Caco-2 (cell line): ENCODE data around the gene ST6GALNAC1. TPM values are rescaled to one million over a fixed set of nuclear protein-coding genes. Genes with fewer than 3 reads are reported as not detected.
A peak's percentile ranks its signal among the peaks of the same experiment; 100 is the strongest.

ENCODE experiments used
- BruUV-seq: library from RNA; stranded (reverse); fragments of 400-500 nt; replicated peaks from 2 replicates; lab custom pipeline; 2021; lab: Mats Ljungman, UMichigan
- CTCF ChIA-PET: fragments of 300-600 bp; sonication (Branson Sonifier 250); formaldehyde crosslinking; loops from one replicate; lab custom pipeline; 2022; ENCODE audit warnings: antibody characterized with exemption; lab: Charles Lee
- POLR2A ChIA-PET: fragments of 300-600 bp; sonication (Branson Sonifier 250); formaldehyde crosslinking; loops from one replicate; lab custom pipeline; 2022; ENCODE audit warnings: antibody characterized with exemption; lab: Charles Lee
- DNase-seq, 2 experiments: peaks; one replicate each; pipeline versions ENCODE4 v3.0.0 to v3.0.0-alpha.2; 2020 to 2022
- H3K27me3 ChIP-seq: replicated peaks from 2 replicates; pipeline ENCODE4 v1.6.0; 2011; ENCODE audit warnings: low read length; ENCODE audit not compliant: control insufficient read depth, insufficient read depth
- H3K36me3 ChIP-seq: 2 replicates; pipeline ENCODE4 v1.5.1; 2011; ENCODE audit warnings: low read length; ENCODE audit not compliant: control insufficient read depth, insufficient read depth
- H3K4me1 ChIP-seq: fragments of 250-450 bp; sonication (Bioruptor Pico); 2 replicates; pipeline ENCODE4 v1.5.1; 2020; ENCODE audit warnings: mild to moderate bottlenecking
- H3K4me3 ChIP-seq: 2 replicates; pipeline ENCODE4 v1.5.1; 2011; ENCODE audit warnings: low read depth, mild to moderate bottlenecking, control low read depth, low read length
- H3K9me3 ChIP-seq: fragments of 250-450 bp; sonication (Bioruptor Pico); 2 replicates; pipeline ENCODE4 v1.5.1; 2020; ENCODE audit warnings: mild to moderate bottlenecking, moderate library complexity
- H3K27ac Mint-ChIP-seq: one replicate; pipeline ENCODE4 v1.8.0; 2022; ENCODE audit warnings: mixed read lengths; ENCODE audit not compliant: unreplicated experiment
- H3K27me3 Mint-ChIP-seq: one replicate; pipeline ENCODE4 v1.8.0; 2022; ENCODE audit warnings: mixed read lengths; ENCODE audit not compliant: insufficient read depth, unreplicated experiment
- H3K36me3 Mint-ChIP-seq: one replicate; pipeline ENCODE4 v1.8.0; 2022; ENCODE audit warnings: mild to moderate bottlenecking, mixed read lengths; ENCODE audit not compliant: insufficient read depth, unreplicated experiment
- H3K4me1 Mint-ChIP-seq: one replicate; pipeline ENCODE4 v1.8.0; 2022; ENCODE audit warnings: low read depth, mixed read lengths; ENCODE audit not compliant: unreplicated experiment
- H3K4me3 Mint-ChIP-seq: one replicate; pipeline ENCODE4 v1.8.0; 2022; ENCODE audit warnings: mild to moderate bottlenecking, moderate library complexity, mixed read lengths; ENCODE audit not compliant: unreplicated experiment
- H3K9me3 Mint-ChIP-seq: one replicate; pipeline ENCODE4 v1.8.0; 2022; ENCODE audit warnings: mixed read lengths; ENCODE audit not compliant: unreplicated experiment
- intact Hi-C: fragments of 100-400 bp; cut with micrococcal nuclease; formaldehyde crosslinking; loops from one replicate; pipeline ENCODE4 v1.10.0; 2022; ENCODE audit not compliant: unreplicated experiment
- total RNA-seq: library from RNA; stranded (reverse); gene quantifications from 2 replicates; pipeline ENCODE4 v1.2.3, GENCODE V29; 2022
- TF ChIP-seq, protein P1 (sequence below), 2 experiments: fragments of 200-600 bp in 1 of 2; IDR thresholded peaks; 1 replicate in 1 of 2; 2 replicates in 1 of 2; pipeline versions ENCODE4 v1.5.1 to v1.8.0; 2011 to 2022; ENCODE audit warnings: antibody characterized with exemption in 1 of 2, control low read depth in 1 of 2, inconsistent platforms in 1 of 2, low read depth in 1 of 2, low read length in 1 of 2, mild to moderate bottlenecking in 1 of 2, moderate library complexity in 1 of 2; ENCODE audit not compliant: insufficient read depth in 1 of 2, severe bottlenecking in 1 of 2, unreplicated experiment in 1 of 2

The ST6GALNAC1 gene
- total RNA-seq, 1 experiment from 2014 or later: 1.7 TPM

DNA sequence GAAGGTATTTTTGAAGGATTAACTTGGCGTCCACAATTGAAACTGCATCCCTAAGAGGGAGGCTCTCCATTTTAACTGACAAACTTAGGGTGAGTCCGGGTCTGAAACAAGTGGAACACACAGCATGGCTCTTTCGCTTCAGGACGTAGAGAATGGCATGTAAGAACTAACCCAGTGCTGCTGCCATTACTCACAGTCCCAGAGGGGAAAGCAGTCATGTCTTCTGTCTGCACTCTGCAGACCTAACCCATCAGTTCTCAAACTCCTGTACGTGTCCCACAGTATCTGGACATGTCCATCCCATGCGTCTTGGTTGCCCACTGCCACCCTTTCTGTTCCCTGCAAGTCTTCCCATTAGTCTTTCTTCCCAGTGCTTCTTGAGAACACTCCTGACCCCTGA, 563 bp downstream of the ST6GALNAC1 start:
- Histone ChIP-seq H3K4me3 (no peak overlapping the region), H3K9me3 (0 out of 2 replicates have a peak, but pooled peaks cover 11% of the 10 kb centered on the region), H3K4me1 (peaks cover 53% of the 10 kb centered on the region), H3K36me3 (no peaks in the 10 kb centered on the region), H3K27me3 (no peaks in the 10 kb centered on the region)
- BruUV-seq: no TSS peak
- DNase-seq: no peak
- CTCF ChIA-PET: no interaction called here
- intact Hi-C loops: no loop called here
- TF ChIP-seq, protein P1, sequence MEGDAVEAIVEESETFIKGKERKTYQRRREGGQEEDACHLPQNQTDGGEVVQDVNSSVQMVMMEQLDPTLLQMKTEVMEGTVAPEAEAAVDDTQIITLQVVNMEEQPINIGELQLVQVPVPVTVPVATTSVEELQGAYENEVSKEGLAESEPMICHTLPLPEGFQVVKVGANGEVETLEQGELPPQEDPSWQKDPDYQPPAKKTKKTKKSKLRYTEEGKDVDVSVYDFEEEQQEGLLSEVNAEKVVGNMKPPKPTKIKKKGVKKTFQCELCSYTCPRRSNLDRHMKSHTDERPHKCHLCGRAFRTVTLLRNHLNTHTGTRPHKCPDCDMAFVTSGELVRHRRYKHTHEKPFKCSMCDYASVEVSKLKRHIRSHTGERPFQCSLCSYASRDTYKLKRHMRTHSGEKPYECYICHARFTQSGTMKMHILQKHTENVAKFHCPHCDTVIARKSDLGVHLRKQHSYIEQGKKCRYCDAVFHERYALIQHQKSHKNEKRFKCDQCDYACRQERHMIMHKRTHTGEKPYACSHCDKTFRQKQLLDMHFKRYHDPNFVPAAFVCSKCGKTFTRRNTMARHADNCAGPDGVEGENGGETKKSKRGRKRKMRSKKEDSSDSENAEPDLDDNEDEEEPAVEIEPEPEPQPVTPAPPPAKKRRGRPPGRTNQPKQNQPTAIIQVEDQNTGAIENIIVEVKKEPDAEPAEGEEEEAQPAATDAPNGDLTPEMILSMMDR (IDR thresholded peaks at IDR 0.05; ENCODE audit: insufficient read depth in 1 of 2, low read depth in 1 of 2, low read length in 1 of 2, severe bottlenecking in 1 of 2, unreplicated experiment in 1 of 2): no peak
- POLR2A ChIA-PET: interaction anchor here (1.1 kb wide), 1 partner anchor 29 kb away, joined by 3 read pairs; no protein-coding TSS in a partner anchor
- H3K9me3 Mint-ChIP-seq: peaks cover 10% of the 10 kb centered on the region
- H3K4me1 Mint-ChIP-seq: peaks cover 54% of the 10 kb centered on the region
- no peaks in the 10 kb centered on the region for H3K27me3 Mint-ChIP-seq
- no peak overlapping the region for H3K4me3 Mint-ChIP-seq
- H3K27ac Mint-ChIP-seq: peak overlapping the region; percentile 46
- no peaks in the 10 kb centered on the region for H3K36me3 Mint-ChIP-seq

DNA sequence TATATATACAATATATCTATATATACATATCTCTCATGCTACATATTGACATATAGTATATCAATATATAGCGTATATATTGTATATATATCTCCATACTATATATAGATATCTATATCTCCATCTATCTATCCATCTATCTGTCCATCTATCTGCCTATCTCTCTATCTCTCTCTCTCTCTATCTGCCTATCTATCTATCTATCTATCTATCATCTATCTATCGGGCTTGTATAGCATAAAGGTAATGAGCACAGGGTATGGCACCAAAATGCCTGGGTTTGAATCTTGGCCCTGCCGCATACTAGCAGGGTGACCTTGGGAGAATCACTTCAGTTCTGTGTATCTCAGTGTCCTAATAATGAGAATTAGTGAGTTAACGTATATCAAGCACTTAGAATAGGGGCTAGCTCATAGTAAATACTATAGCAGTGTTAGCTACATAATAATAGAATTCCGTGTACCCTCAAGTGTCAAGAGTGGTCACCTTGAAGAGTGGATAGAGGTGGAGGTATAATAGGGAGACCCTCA, 1.5 kb downstream of the ST6GALNAC1 start:
- no peaks in the 10 kb centered on the region for H3K27me3 Mint-ChIP-seq
- no TSS peak for BruUV-seq
- H3K4me1 Mint-ChIP-seq: peaks cover 61% of the 10 kb centered on the region
- no peaks in the 10 kb centered on the region for H3K36me3 Mint-ChIP-seq
- Histone ChIP-seq H3K9me3 (0 out of 2 replicates have a peak, but pooled peaks cover 11% of the 10 kb centered on the region), H3K27me3 (no peaks in the 10 kb centered on the region), H3K36me3 (no peaks in the 10 kb centered on the region), H3K4me1 (peaks cover 58% of the 10 kb centered on the region), H3K4me3 (no peak overlapping the region)
- DNase-seq: no peak
- peak overlapping the region; percentile 22 for H3K4me3 Mint-ChIP-seq
- POLR2A ChIA-PET: no interaction called here
- peak overlapping the region; percentile 46 for H3K27ac Mint-ChIP-seq
- H3K9me3 Mint-ChIP-seq: peaks cover 10% of the 10 kb centered on the region
- intact Hi-C loops: no loop called here
- CTCF ChIA-PET: no interaction called here
- TF ChIP-seq, protein P1 (IDR thresholded peaks at IDR 0.05; ENCODE audit: insufficient read depth in 1 of 2, low read depth in 1 of 2, low read length in 1 of 2, severe bottlenecking in 1 of 2, unreplicated experiment in 1 of 2): no peak

DNA sequence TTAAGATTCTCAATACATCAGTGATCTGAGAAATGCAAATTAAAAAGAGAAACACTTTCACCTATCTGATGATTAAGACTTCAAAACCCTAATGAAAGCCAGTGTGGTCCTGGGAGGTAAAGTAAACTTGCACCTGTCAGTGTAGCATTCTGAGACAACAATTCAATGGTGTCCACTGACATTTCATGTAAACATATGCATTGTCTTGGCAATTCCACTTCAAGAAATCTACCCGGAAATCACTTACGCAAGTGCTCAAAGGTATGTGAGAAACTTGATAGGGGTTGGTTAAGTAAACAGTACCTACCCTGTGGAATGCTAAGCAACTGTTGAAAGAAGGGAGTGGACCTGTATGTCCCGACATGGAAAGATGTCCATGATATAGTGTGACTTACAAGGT, 2.1 kb downstream of the ST6GALNAC1 start:
- H3K4me1 ChIP-seq: peaks cover 60% of the 10 kb centered on the region
- ChIA-PET POLR2A (interaction anchor here (0.7 to 1.5 kb wide), 2 partner anchors 30 to 85 kb away, joined by 3 to 7 read pairs; no protein-coding TSS in a partner anchor), CTCF (no interaction called here)
- DNase-seq: peak; percentile 80 to 85
- no TSS peak for BruUV-seq
- TF ChIP-seq, protein P1 (IDR thresholded peaks at IDR 0.05; ENCODE audit: insufficient read depth in 1 of 2, low read depth in 1 of 2, low read length in 1 of 2, severe bottlenecking in 1 of 2, unreplicated experiment in 1 of 2): no peak
- Mint-ChIP-seq H3K9me3 (peaks cover 5% of the 10 kb centered on the region), H3K4me3 (no peak overlapping the region), H3K36me3 (no peaks in the 10 kb centered on the region), H3K27ac (peak overlapping the region; percentile 80), H3K4me1 (peaks cover 61% of the 10 kb centered on the region), H3K27me3 (no peaks in the 10 kb centered on the region)
- H3K36me3 ChIP-seq: no peaks in the 10 kb centered on the region
- H3K4me3 ChIP-seq: no peak overlapping the region
- 0 out of 2 replicates have a peak, but pooled peaks cover 7% of the 10 kb centered on the region for H3K9me3 ChIP-seq
- H3K27me3 ChIP-seq: no peaks in the 10 kb centered on the region
- intact Hi-C loops: loop anchor here (1.0 kb wide), 3 partner anchors 8 to 30 kb away; no protein-coding TSS in a partner anchor
